CD14-positive monocyte (primary cell): ENCODE measurements around the gene EFHC1. TPM values are rescaled to one million over a fixed set of nuclear protein-coding genes. Genes with fewer than 3 reads are reported as not detected.
A peak's percentile ranks its signal among the peaks of the same experiment; 100 is the strongest.

Experiments used
- DNase-seq, 3 donors: peaks; one replicate each; pipeline ENCODE4 v3.0.0-alpha.2; 2011 to 2022
- H2AFZ ChIP-seq: 2 replicates; pipeline ENCODE4 v1.6.0; 2012; ENCODE audit warnings: mild to moderate bottlenecking, low read depth, low read length, inconsistent platforms; ENCODE audit not compliant: insufficient read depth, poor library complexity, severe bottlenecking
- H3K27ac ChIP-seq, 2 donors: 1 replicate in 1 of 2; 2 replicates in 1 of 2; pipeline ENCODE4 v1.5.1; 2012 to 2013; ENCODE audit warnings: low read length in 2 of 2, control low read depth in 1 of 2, inconsistent platforms in 1 of 2, low read depth in 1 of 2, mild to moderate bottlenecking in 1 of 2
- H3K27me3 ChIP-seq, 2 donors: one replicate each; pipeline versions ENCODE4 v1.6.0 to v1.6.1; 2011 to 2013; ENCODE audit warnings: low read length in 2 of 2; ENCODE audit not compliant: control insufficient read depth in 2 of 2, insufficient read depth in 2 of 2
- H3K36me3 ChIP-seq, 2 donors: replicated peaks in 1 of 2; 1 replicate in 1 of 2; 2 replicates in 1 of 2; pipeline versions ENCODE4 v1.5.1 to v1.6.1; 2012 to 2013; ENCODE audit warnings: low read length in 2 of 2, control low read depth in 1 of 2, inconsistent platforms in 1 of 2, mild to moderate bottlenecking in 1 of 2; ENCODE audit not compliant: insufficient read depth in 2 of 2, control insufficient read depth in 1 of 2
- H3K4me1 ChIP-seq, 2 donors: 1 replicate in 1 of 2; 2 replicates in 1 of 2; pipeline versions ENCODE4 v1.5.1 to v1.6.1; 2012 to 2013; ENCODE audit warnings: low read length in 2 of 2, control low read depth in 1 of 2, inconsistent platforms in 1 of 2, mild to moderate bottlenecking in 1 of 2, moderate library complexity in 1 of 2; ENCODE audit not compliant: insufficient read depth in 2 of 2, control insufficient read depth in 1 of 2
- H3K4me2 ChIP-seq: replicated peaks from 2 replicates; pipeline ENCODE3; 2012; ENCODE audit warnings: low read length, moderate library complexity, mild to moderate bottlenecking; ENCODE audit not compliant: poor library complexity, severe bottlenecking; ENCODE audit errors: extremely low read depth
- H3K4me3 ChIP-seq, 3 experiments: fragments of 200-600 bp in 1 of 3; sonication (generic) in 1 of 3; replicated peaks in 1 of 3; 1 replicate in 2 of 3; 2 replicates in 1 of 3; pipeline ENCODE4 v1.5.1; 2011 to 2013; ENCODE audit warnings: low read length in 3 of 3, mild to moderate bottlenecking in 3 of 3, control low read depth in 2 of 3, low read depth in 2 of 3, inconsistent platforms in 1 of 3, moderate library complexity in 1 of 3
- H3K79me2 ChIP-seq: 2 replicates; pipeline ENCODE4 v1.6.0; 2012; ENCODE audit warnings: mild to moderate bottlenecking, control low read depth, inconsistent platforms, low read length, moderate library complexity; ENCODE audit not compliant: insufficient read depth
- H3K9ac ChIP-seq: 2 replicates; pipeline ENCODE4 v1.6.0; 2017; ENCODE audit warnings: low read length, mild to moderate bottlenecking; ENCODE audit not compliant: insufficient read depth, poor library complexity, severe bottlenecking
- H3K9me3 ChIP-seq, 2 donors: replicated peaks in 1 of 2; 1 replicate in 1 of 2; 2 replicates in 1 of 2; pipeline versions ENCODE4 v1.5.1 to v1.6.1; 2012 to 2013; ENCODE audit warnings: low read length in 2 of 2, control low read depth in 1 of 2; ENCODE audit not compliant: control insufficient read depth in 1 of 2, insufficient read depth in 1 of 2
- H4K20me1 ChIP-seq: 2 replicates; pipeline ENCODE4 v1.6.0; 2012; ENCODE audit warnings: mild to moderate bottlenecking, low read length, control low read depth, moderate library complexity; ENCODE audit not compliant: insufficient read depth
- H3K27ac Mint-ChIP-seq, 7 donors: one replicate each; pipeline ENCODE4 v1.8.0; 2020; ENCODE audit warnings: mild to moderate bottlenecking in 7 of 7, mixed read lengths in 7 of 7, moderate library complexity in 6 of 7, inconsistent platforms in 2 of 7
- H3K27me3 Mint-ChIP-seq, 3 donors: one replicate each; pipeline ENCODE4 v1.8.0; 2021 to 2022; ENCODE audit warnings: low read depth in 3 of 3, mild to moderate bottlenecking in 3 of 3, mixed read lengths in 3 of 3, moderate library complexity in 3 of 3, inconsistent platforms in 1 of 3
- H3K36me3 Mint-ChIP-seq, 2 donors: one replicate each; pipeline ENCODE4 v1.8.0; 2020; ENCODE audit warnings: mixed read lengths in 2 of 2, inconsistent platforms in 1 of 2, mild to moderate bottlenecking in 1 of 2
- H3K4me1 Mint-ChIP-seq: one replicate; pipeline ENCODE4 v1.8.0; 2020; ENCODE audit warnings: mild to moderate bottlenecking, mixed read lengths
- H3K4me3 Mint-ChIP-seq, 2 donors: one replicate each; pipeline ENCODE4 v1.8.0; 2020; ENCODE audit warnings: mild to moderate bottlenecking in 2 of 2, mixed read lengths in 2 of 2, moderate library complexity in 1 of 2
- H3K9me3 Mint-ChIP-seq, 7 donors: one replicate each; pipeline ENCODE4 v1.8.0; 2020 to 2022; ENCODE audit warnings: mixed read lengths in 7 of 7, mild to moderate bottlenecking in 6 of 7, moderate library complexity in 6 of 7, inconsistent platforms in 2 of 7
- CTCF ChIP-seq: fragments of 200-600 bp; IDR thresholded peaks from one replicate; pipeline ENCODE4 v1.8.0; 2022; ENCODE audit warnings: antibody characterized with exemption, mild to moderate bottlenecking
- WGBS: methylation state at CpG from one replicate; pipeline ENCODE4 v1.1.5; 2013; ENCODE audit warnings: missing lambda C conversion rate; ENCODE audit not compliant: insufficient coverage; 5-methylcytosine and 5-hydroxymethylcytosine counted together
- intact Hi-C, 2 donors: fragments of 100-400 bp; cut with micrococcal nuclease; formaldehyde crosslinking; loops; one replicate each; pipeline versions ENCODE4 v1.15.0 to v1.15.1; 2023
- polyA plus RNA-seq, 3 donors: library from polyadenylated mRNA; depleted of rRNA in 1 of 3; unstranded in 2 of 3; stranded (reverse) in 1 of 3; fragments of 300-500 nt in 2 of 3; fragments of >200 nt in 1 of 3; fragmentation: Illumina TruSeq in 2 of 3; gene quantifications; 1 replicate in 2 of 3; 2 replicates in 1 of 3; pipeline ENCODE4 v1.2.3, GENCODE V29; 2012 to 2021

EFHC1 gene
- polyA plus RNA-seq, 3 donors = 0.30 to 13.5 (median 2.3) TPM

GRCh38 chr6:52551483-52552277 is 131.5 kb downstream of the EFHC1 start:
- no peaks in the 10 kb centered on the region for H3K4me1 ChIP-seq
- H3K9me3 ChIP-seq = no peaks in the 10 kb centered on the region
- H2AFZ ChIP-seq = no peak overlapping the region
- Mint-ChIP-seq H3K27me3 (peaks cover 0 to 8% (median 0%) of the 10 kb centered on the region in 3 donors), H3K4me3 (no peak overlapping the region), H3K27ac (peak overlapping the region in 1 of 7 donors; percentile 8), H3K36me3 (peaks cover 13 to 36% of the 10 kb centered on the region in 2 donors), H3K4me1 (peaks cover 15% of the 10 kb centered on the region), H3K9me3 (no peaks in the 10 kb centered on the region)
- H4K20me1 ChIP-seq = peaks cover 84% of the 10 kb centered on the region
- no peaks in the 10 kb centered on the region for H3K27me3 ChIP-seq
- no peak overlapping the region for H3K4me2 ChIP-seq
- intact Hi-C loops = no loop called here
- 89% methylated on average over 10 of the region's 13 CpGs for WGBS
- H3K9ac ChIP-seq = no peak overlapping the region
- TF ChIP-seq CTCF = no peak
- H3K36me3 ChIP-seq = peaks cover 4 to 23% of the 10 kb centered on the region in 2 donors
- no peak overlapping the region for H3K27ac ChIP-seq
- no peak for DNase-seq
- peaks cover 79% of the 10 kb centered on the region for H3K79me2 ChIP-seq
- H3K4me3 ChIP-seq = no peak overlapping the region

- Mint-ChIP-seq H3K27ac (no peak overlapping the region), H3K27me3 (peaks cover 0 to 8% (median 0%) of the 10 kb centered on the region in 3 donors), H3K36me3 (peaks cover 7 to 33% of the 10 kb centered on the region in 2 donors), H3K4me3 (no peak overlapping the region), H3K4me1 (peaks cover 14% of the 10 kb centered on the region), H3K9me3 (no peaks in the 10 kb centered on the region)
- Histone ChIP-seq H3K79me2 (peaks cover 79% of the 10 kb centered on the region), H3K9me3 (no peaks in the 10 kb centered on the region), H4K20me1 (peaks cover 80% of the 10 kb centered on the region), H3K27me3 (no peaks in the 10 kb centered on the region), H3K4me3 (no peak overlapping the region), H3K9ac (no peak overlapping the region), H2AFZ (no peak overlapping the region), H3K4me2 (no peak overlapping the region), H3K27ac (no peak overlapping the region), H3K36me3 (peaks cover 4 to 17% of the 10 kb centered on the region in 2 donors), H3K4me1 (no peaks in the 10 kb centered on the region)
- DNase-seq = no peak
- no peak for TF ChIP-seq CTCF
- intact Hi-C loops = no loop called here
- 85% methylated on average over 3 of the region's 6 CpGs for WGBS
These were observed 132.1 kb downstream of the EFHC1 start for GRCh38 chr6:52552278-52552643.
